ENCODE data around the gene LAMA3. TPM values are rescaled to one million over a fixed set of nuclear protein-coding genes. Genes with fewer than 3 reads are reported as not detected.
A peak's percentile ranks its signal among the peaks of the same experiment; 100 is the strongest.

The LAMA3 gene
- total and polyA plus RNA-seq, 2 of the 13 experiments (the other 11 are each of a cell fraction or from before 2014, with no cell fraction given) = 0.45 to 2.2 TPM

DNA sequence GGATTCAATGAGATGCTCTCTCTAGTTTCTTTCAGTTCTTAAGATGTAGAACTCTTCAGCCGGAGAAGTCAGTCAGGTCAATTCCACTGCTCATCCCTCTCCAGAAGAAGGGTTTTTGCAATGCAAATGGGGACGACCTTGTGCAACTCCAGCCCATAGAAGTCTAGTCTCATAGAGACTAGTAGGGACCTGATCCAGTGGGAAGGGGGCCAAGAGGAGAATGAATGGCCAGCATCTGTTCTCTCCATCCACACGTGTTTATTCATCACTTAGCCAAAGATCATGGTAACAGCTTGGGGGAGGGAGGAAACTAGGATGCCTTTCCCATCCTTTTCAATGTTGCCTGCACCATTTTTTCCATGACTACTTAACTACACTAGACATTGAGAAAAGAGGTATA is 120.2 kb downstream of the LAMA3 start (continued):
- TF ChIP-seq ZNF430 (CRISPR knock-in tag; IDR thresholded peaks at IDR 0.05) = no peak
- TF ChIP-seq ELF1 (CRISPR knock-in tag; IDR thresholded peaks at IDR 0.05) = no peak
- TF ChIP-seq ZNF776 (CRISPR knock-in tag; IDR thresholded peaks at IDR 0.05) = no peak
- no peak for TF ChIP-seq ZNF451 (CRISPR knock-in tag; IDR thresholded peaks at IDR 0.05)

DNA sequence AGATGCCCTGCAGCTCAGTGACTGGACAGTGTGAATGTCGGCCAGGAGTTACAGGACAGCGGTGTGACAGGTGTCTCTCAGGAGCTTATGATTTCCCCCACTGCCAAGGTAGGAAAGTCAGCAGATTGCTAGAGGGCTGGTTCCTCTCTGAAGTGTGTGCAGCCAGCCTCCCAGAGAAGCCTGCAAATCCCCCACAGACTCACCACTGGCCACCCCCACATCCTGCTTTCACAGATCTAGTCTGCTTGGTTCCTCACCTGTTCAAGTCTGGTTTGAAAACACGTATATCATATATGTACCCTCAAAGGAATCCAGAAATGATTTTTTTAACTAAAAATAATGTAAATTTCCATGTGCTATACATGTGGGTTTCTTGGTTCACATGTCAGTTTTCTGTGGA is 121.1 kb downstream of the LAMA3 start:
- ATAC-seq = no peak
- in situ Hi-C loops (cut with HindIII; ENCODE audit: extremely low pct_ligation_motif_present, low pct_unique_long_range_greater_than_20kb) = loop anchor here (5.0 kb wide), 1 partner anchor 188 kb away; no protein-coding TSS in a partner anchor
- Histone ChIP-seq H3K79me2 (ENCODE audit: insufficient read depth, low read length) (no peaks in the 10 kb centered on the region), H3K27me3 (ENCODE audit: control insufficient read depth in 1 of 2, insufficient read depth in 2 of 2, low read length in 2 of 2) (peaks cover 0 to 5% of the 10 kb centered on the region in 2 experiments; a peak in 2 of 5 replicates), H4K20me1 (ENCODE audit: insufficient read depth, low read length) (no peaks in the 10 kb centered on the region), H3K4me1 (ENCODE audit: insufficient read depth, low read length) (no peaks in the 10 kb centered on the region), H2AFZ (ENCODE audit: low read length) (no peak overlapping the region), H3K4me2 (ENCODE audit: low read depth, low read length) (no peak overlapping the region), H3K9ac (ENCODE audit: insufficient read depth, low read depth, low read length) (no peak overlapping the region), H3K4me3 (replicated peaks in 1 of 3; ENCODE audit: insufficient read depth in 1 of 3, low read depth in 2 of 3, low read length in 3 of 3) (no peak overlapping the region), H3K27ac (ENCODE audit: extremely low read length, insufficient read depth, low read length) (no peak overlapping the region), H3K9me3 (ENCODE audit: low read length) (no peaks in the 10 kb centered on the region), H3K36me3 (replicated peaks in 1 of 2; ENCODE audit: control insufficient read depth in 1 of 2, insufficient read depth in 2 of 2, low read length in 2 of 2) (no peaks in the 10 kb centered on the region)
- no peak for TF ChIP-seq ZNF260 (CRISPR knock-in tag; IDR thresholded peaks at IDR 0.05; ENCODE audit: borderline replicate concordance, low read depth)
- TF ChIP-seq, protein P1, sequence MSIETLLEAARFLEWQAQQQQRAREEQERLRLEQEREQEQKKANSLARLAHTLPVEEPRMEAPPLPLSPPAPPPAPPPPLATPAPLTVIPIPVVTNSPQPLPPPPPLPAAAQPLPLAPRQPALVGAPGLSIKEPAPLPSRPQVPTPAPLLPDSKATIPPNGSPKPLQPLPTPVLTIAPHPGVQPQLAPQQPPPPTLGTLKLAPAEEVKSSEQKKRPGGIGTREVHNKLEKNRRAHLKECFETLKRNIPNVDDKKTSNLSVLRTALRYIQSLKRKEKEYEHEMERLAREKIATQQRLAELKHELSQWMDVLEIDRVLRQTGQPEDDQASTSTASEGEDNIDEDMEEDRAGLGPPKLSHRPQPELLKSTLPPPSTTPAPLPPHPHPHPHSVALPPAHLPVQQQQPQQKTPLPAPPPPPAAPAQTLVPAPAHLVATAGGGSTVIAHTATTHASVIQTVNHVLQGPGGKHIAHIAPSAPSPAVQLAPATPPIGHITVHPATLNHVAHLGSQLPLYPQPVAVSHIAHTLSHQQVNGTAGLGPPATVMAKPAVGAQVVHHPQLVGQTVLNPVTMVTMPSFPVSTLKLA (IDR thresholded peaks at IDR 0.05) = peak; percentile 46; the same call in 1 of the 2 replicates
- no TSS peak for BruUV-seq (replicated peaks)
- no peak for FAIRE-seq
- POLR2A ChIA-PET = no interaction called here
- DNase-seq (ENCODE audit: low spot score) = no peak
- CTCF ChIA-PET (ENCODE audit: low intra/inter-chr PET ratio, low total read pairs) = no interaction called here
- intact Hi-C loops (cut with micrococcal nuclease; ENCODE audit: unreplicated experiment) = loop anchor here (5.0 kb wide), 1 partner anchor 313 kb away; no protein-coding TSS in a partner anchor
- 57% methylated on average over 3 of the region's 3 CpGs for WGBS (ENCODE audit: low lambda C conversion rate)
